Endothelial cell of umbilical vein (primary cell): ENCODE measurements around the gene AJM1. TPM values are rescaled to one million over a fixed set of nuclear protein-coding genes. Genes with fewer than 3 reads are reported as not detected.

Source experiments
- BruUV-seq: library from RNA; stranded (reverse); fragments of 400-500 nt; replicated peaks from 2 replicates; lab custom pipeline; 2021; lab: Mats Ljungman, UMichigan
- CTCF ChIA-PET: fragments of 300-600, 350-600 bp; sonication (Branson Sonifier 250); formaldehyde crosslinking; loops from one replicate; lab custom pipeline; 2021; ENCODE audit warnings: antibody characterized with exemption, inconsistent platforms; lab: Charles Lee
- POLR2A ChIA-PET: fragments of 300-600, 350-600 bp; sonication (Branson Sonifier 250); formaldehyde crosslinking; loops from one replicate; lab custom pipeline; 2021; ENCODE audit warnings: antibody characterized with exemption, inconsistent platforms; lab: Charles Lee
- DNase-seq: peaks from one replicate; pipeline ENCODE4 v3.0.0-alpha.2; 2011; ENCODE audit warnings: low read depth, low spot score
- FAIRE-seq: peaks from 2 replicates; lab custom pipeline; 2011; peaks lifted over from hg19 to GRCh38; lab: Jason Lieb, UNC
- H2AFZ ChIP-seq: 2 replicates; pipeline ENCODE4 v1.6.0; 2012; ENCODE audit warnings: low read depth, low read length, control low read depth, inconsistent platforms
- H3K27ac ChIP-seq: 2 replicates; pipeline ENCODE4 v1.5.1; 2011; ENCODE audit warnings: low read depth, mild to moderate bottlenecking, control low read depth, low read length, moderate library complexity; ENCODE audit not compliant: insufficient read depth
- H3K27me3 ChIP-seq, 2 experiments: 2 replicates each; pipeline versions ENCODE4 v1.6.0 to v1.6.1; 2011; ENCODE audit warnings: low read length in 2 of 2, mixed read lengths in 1 of 2; ENCODE audit not compliant: control insufficient read depth in 2 of 2, insufficient read depth in 2 of 2
- H3K36me3 ChIP-seq, 2 experiments: 2 replicates in 1 of 2; 3 replicates in 1 of 2; pipeline ENCODE4 v1.5.1; 2011; ENCODE audit warnings: low read length in 2 of 2, mild to moderate bottlenecking in 1 of 2, moderate library complexity in 1 of 2; ENCODE audit not compliant: control insufficient read depth in 2 of 2, insufficient read depth in 2 of 2; ENCODE audit errors: extremely low read depth in 1 of 2
- H3K4me1 ChIP-seq: 3 replicates; pipeline ENCODE4 v1.5.1; 2011; ENCODE audit warnings: mild to moderate bottlenecking, low read length; ENCODE audit not compliant: control insufficient read depth, insufficient read depth; ENCODE audit errors: extremely low read depth
- H3K4me2 ChIP-seq: 2 replicates; pipeline ENCODE4 v1.6.1; 2011; ENCODE audit warnings: low read length, control low read depth, mixed read lengths; ENCODE audit not compliant: insufficient read depth
- H3K4me3 ChIP-seq, 3 experiments: fragments of 200-600 bp in 1 of 3; sonication (generic), shearing (Covaris generic) in 1 of 3; replicated peaks in 1 of 3; 2 replicates each; pipeline ENCODE4 v1.5.1; 2011 to 2016; ENCODE audit warnings: control low read depth in 3 of 3, low read length in 3 of 3, mild to moderate bottlenecking in 2 of 3, inconsistent platforms in 1 of 3, low read depth in 1 of 3, moderate library complexity in 1 of 3; ENCODE audit not compliant: insufficient read depth in 1 of 3
- H3K79me2 ChIP-seq: 2 replicates; pipeline ENCODE4 v1.6.0; 2012; ENCODE audit warnings: low read length, inconsistent platforms; ENCODE audit not compliant: control insufficient read depth, insufficient read depth
- H3K9ac ChIP-seq: replicated peaks from 2 replicates; pipeline ENCODE3; 2011; ENCODE audit warnings: low read length, control low read depth; ENCODE audit not compliant: insufficient read depth; ENCODE audit errors: extremely low read depth
- H3K9me1 ChIP-seq: replicated peaks from 3 replicates; pipeline ENCODE4 v1.6.0; 2011; ENCODE audit warnings: mild to moderate bottlenecking, low read length; ENCODE audit not compliant: control insufficient read depth, insufficient read depth; ENCODE audit errors: extremely low read depth
- H3K9me3 ChIP-seq: replicated peaks from 2 replicates; pipeline ENCODE4 v1.5.1; 2012; ENCODE audit warnings: low read length, inconsistent platforms; ENCODE audit not compliant: control insufficient read depth, insufficient read depth
- H4K20me1 ChIP-seq: replicated peaks from 2 replicates; pipeline ENCODE3; 2011; ENCODE audit warnings: mild to moderate bottlenecking, low read length; ENCODE audit not compliant: control insufficient read depth, insufficient read depth; ENCODE audit errors: extremely low read depth
- CTCF ChIP-seq, 2 donors: IDR thresholded peaks; 1 replicate in 1 of 2; 2 replicates in 1 of 2; pipeline ENCODE4 v1.5.1; 2011; ENCODE audit warnings: low read length in 2 of 2, mild to moderate bottlenecking in 2 of 2, moderate library complexity in 2 of 2, control low read depth in 1 of 2, inconsistent platforms in 1 of 2, low read depth in 1 of 2; ENCODE audit not compliant: insufficient read depth in 1 of 2; ENCODE audit errors: extremely low read depth in 1 of 2
- EZH2 ChIP-seq: IDR thresholded peaks from 2 replicates; pipeline ENCODE4 v1.6.1; 2012; ENCODE audit warnings: borderline replicate concordance, low read depth, mild to moderate bottlenecking, moderate library complexity, low read length, inconsistent platforms; ENCODE audit not compliant: severe bottlenecking
- FOS ChIP-seq: IDR thresholded peaks from 2 replicates; pipeline ENCODE4 v1.6.1; 2011; ENCODE audit warnings: mild to moderate bottlenecking, low read length, moderate library complexity, borderline replicate concordance; ENCODE audit not compliant: insufficient read depth
- GATA2 ChIP-seq: IDR thresholded peaks from 2 replicates; pipeline ENCODE4 v1.7.0; 2011; ENCODE audit warnings: low read depth, mild to moderate bottlenecking, moderate library complexity, mixed read lengths, low read length; ENCODE audit not compliant: insufficient read length, insufficient read depth
- JUN ChIP-seq: IDR thresholded peaks from 2 replicates; pipeline ENCODE4 v1.6.1; 2011; ENCODE audit warnings: borderline replicate concordance, low read depth; ENCODE audit not compliant: insufficient read length, insufficient read depth
- MAX ChIP-seq: IDR thresholded peaks from 2 replicates; pipeline ENCODE4 v1.6.1; 2011; ENCODE audit not compliant: insufficient read depth, insufficient read length
- MYC ChIP-seq: IDR thresholded peaks from one replicate; pipeline ENCODE4 v1.6.1; 2011; ENCODE audit warnings: mild to moderate bottlenecking, low read depth, low read length
- POLR2A ChIP-seq: IDR thresholded peaks from 2 replicates; pipeline ENCODE4 v1.6.1; 2012; ENCODE audit warnings: low read depth, mild to moderate bottlenecking, control low read depth, low read length
- POLR2AphosphoS5 ChIP-seq: IDR thresholded peaks from 2 replicates; pipeline ENCODE4 v1.6.1; 2012; ENCODE audit warnings: low read depth, mild to moderate bottlenecking, control low read depth, low read length, moderate library complexity; ENCODE audit not compliant: insufficient read depth
- dilution Hi-C: fragments of 300-500 bp; cut with MboI; formaldehyde crosslinking; loops from one replicate; pipeline ENCODE4 v1.15.0; 2019; ENCODE audit warnings: low sequenced_read_pairs; ENCODE audit not compliant: extremely low pct_ligation_motif_present
- intact Hi-C: fragments of 100-400 bp; cut with micrococcal nuclease; formaldehyde crosslinking; loops from one replicate; pipeline ENCODE4 v1.10.0; 2022
- polyA plus RNA-seq, 4 experiments: library from polyadenylated mRNA; depleted of rRNA in 3 of 4; stranded (reverse) in 3 of 4; unstranded in 1 of 4; fragments of >200 nt; gene quantifications; 2 replicates each; pipeline versions ENCODE4 v1.2.1 to v1.2.3, GENCODE V29; 2011 to 2012; ENCODE audit warnings: missing spikeins in 1 of 4
- total RNA-seq: library from RNA; stranded (reverse); gene quantifications from 2 replicates; pipeline ENCODE4 v1.2.3, GENCODE V29; 2021

The AJM1 gene
- total and polyA plus RNA-seq, 2 donors (not counting 3 experiments of a cell fraction or from before 2014, with no cell fraction given): 0.30 to 1.3 TPM

- Histone ChIP-seq H3K36me3 (peaks cover 8 to 21% of the 10 kb centered on the region in 2 experiments), H4K20me1 (no peaks in the 10 kb centered on the region), H3K4me3 (peak overlapping the region; percentile 42 to 98 (median 54)), H3K9me3 (no peaks in the 10 kb centered on the region), H3K4me1 (peaks cover 6% of the 10 kb centered on the region), H2AFZ (no peak overlapping the region), H3K9me1 (no peaks in the 10 kb centered on the region), H3K27me3 (no peaks in the 10 kb centered on the region), H3K9ac (peak overlapping the region; percentile 5), H3K27ac (no peak overlapping the region), H3K4me2 (peak overlapping the region; percentile 76), H3K79me2 (peaks cover 24% of the 10 kb centered on the region)
- ChIA-PET CTCF (no interaction called here), POLR2A (no interaction called here)
- no peak for TF ChIP-seq MYC
- TF ChIP-seq POLR2AphosphoS5: no peak
- no peak for TF ChIP-seq EZH2
- no peak for TF ChIP-seq POLR2A
- TF ChIP-seq MAX: no peak
- FAIRE-seq (no peak), DNase-seq (no peak)
- dilution Hi-C loops (no loop called here), intact Hi-C loops (loop anchor here (5.0 kb wide), 1 partner anchor 72 kb away; no protein-coding TSS in a partner anchor)
- no TSS peak for BruUV-seq
These were observed 22.9 kb downstream of the AJM1 start for GRCh38 chr9:136865041-136865767.

GRCh38 chr9:136865768-136866103 lies 23.5 kb downstream of the AJM1 start:
- Histone ChIP-seq H3K27ac (no peak overlapping the region), H3K9ac (peak overlapping the region; percentile 51), H2AFZ (peak overlapping the region; percentile 50), H3K4me2 (peak overlapping the region; percentile 76), H4K20me1 (no peaks in the 10 kb centered on the region), H3K9me1 (no peaks in the 10 kb centered on the region), H3K79me2 (peaks cover 24% of the 10 kb centered on the region), H3K36me3 (peaks cover 8 to 21% of the 10 kb centered on the region in 2 experiments), H3K9me3 (no peaks in the 10 kb centered on the region), H3K4me1 (peaks cover 6% of the 10 kb centered on the region), H3K4me3 (peak overlapping the region; percentile 48 to 98 (median 54)), H3K27me3 (no peaks in the 10 kb centered on the region)
- DNase-seq (no peak), FAIRE-seq (no peak)
- BruUV-seq: no TSS peak
- dilution Hi-C loops (no loop called here), intact Hi-C loops (loop anchor here (1.0 to 5.0 kb wide), 3 partner anchors 16 to 72 kb away; partner anchors contain the start of gene PHPT1)
- TF ChIP-seq FOS (no peak), POLR2AphosphoS5 (no peak), MYC (no peak), POLR2A (no peak), CTCF (IDR thresholded peaks at IDR 0.05; ENCODE audit: extremely low read depth in 1 of 2, insufficient read depth in 1 of 2, low read depth in 1 of 2, low read length in 2 of 2) (no peak), JUN (no peak), GATA2 (no peak), MAX (no peak), EZH2 (no peak)
- CTCF ChIA-PET: interaction anchor here (0.9 kb wide), 1 partner anchor 21 kb away, joined by 3 read pairs; the partner anchor contains the start of gene TRAF2
- POLR2A ChIA-PET: interaction anchor here (1.0 kb wide), 1 partner anchor 11 kb away, joined by 3 read pairs; no protein-coding TSS in a partner anchor
